NCI-H524 treated with DMSO at 0.1 percent for 48 hours (cell line): Measurements from ENCODE around the gene RAMACL.
A peak's percentile ranks its signal among the peaks of the same experiment; 100 is the strongest.
"Not testable (repeated sequence)": the region's sequence is repeated elsewhere in the genome, so short reads cannot be mapped to it uniquely, and the experiment has no call there.

ENCODE experiments used
- DNase-seq: peaks from one replicate; lab custom pipeline; 2025; lab: John Stamatoyannopoulos, UW

Gene RAMACL

DNA sequence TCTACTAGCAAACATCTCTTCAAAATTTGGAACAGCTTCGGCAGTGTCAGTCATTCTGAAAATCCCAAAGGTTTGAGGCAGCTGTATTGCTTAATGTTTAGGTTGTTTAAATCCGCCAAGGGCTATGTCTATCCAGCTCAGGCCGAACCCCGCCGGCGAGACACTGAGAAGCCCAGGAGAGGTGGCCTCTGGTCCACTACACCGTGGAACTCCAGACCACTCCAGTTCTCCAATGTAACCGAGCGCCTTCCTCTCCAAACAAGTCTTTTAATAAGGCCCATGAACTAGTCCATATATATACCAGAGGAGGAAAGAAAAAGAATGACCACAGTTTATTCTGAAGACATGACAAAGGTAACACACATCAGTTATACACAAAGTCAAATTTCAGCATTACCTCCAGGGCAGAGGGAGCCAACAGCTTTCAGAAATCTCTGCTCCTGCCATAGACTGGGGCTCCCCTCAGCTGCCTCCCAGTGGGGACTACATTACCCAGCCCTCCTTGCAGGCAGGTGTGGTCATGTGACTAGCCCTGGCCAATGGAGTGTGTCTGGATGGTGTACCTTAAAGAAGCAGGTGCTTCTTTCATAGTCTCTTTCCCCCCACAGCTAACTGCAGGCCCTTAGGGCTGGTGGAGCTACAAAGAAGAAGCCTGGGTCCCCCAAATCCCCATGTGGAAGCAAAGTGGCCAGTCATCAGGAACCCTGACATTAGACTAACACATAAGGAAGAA lies at the start of gene RAMACL:
TSS of gene RAMACL (minus strand) at position 255 of the 733 bp plus-strand sequence. CDS start at position 54, 201 bp downstream.
- DNase-seq, result no peak

DNA sequence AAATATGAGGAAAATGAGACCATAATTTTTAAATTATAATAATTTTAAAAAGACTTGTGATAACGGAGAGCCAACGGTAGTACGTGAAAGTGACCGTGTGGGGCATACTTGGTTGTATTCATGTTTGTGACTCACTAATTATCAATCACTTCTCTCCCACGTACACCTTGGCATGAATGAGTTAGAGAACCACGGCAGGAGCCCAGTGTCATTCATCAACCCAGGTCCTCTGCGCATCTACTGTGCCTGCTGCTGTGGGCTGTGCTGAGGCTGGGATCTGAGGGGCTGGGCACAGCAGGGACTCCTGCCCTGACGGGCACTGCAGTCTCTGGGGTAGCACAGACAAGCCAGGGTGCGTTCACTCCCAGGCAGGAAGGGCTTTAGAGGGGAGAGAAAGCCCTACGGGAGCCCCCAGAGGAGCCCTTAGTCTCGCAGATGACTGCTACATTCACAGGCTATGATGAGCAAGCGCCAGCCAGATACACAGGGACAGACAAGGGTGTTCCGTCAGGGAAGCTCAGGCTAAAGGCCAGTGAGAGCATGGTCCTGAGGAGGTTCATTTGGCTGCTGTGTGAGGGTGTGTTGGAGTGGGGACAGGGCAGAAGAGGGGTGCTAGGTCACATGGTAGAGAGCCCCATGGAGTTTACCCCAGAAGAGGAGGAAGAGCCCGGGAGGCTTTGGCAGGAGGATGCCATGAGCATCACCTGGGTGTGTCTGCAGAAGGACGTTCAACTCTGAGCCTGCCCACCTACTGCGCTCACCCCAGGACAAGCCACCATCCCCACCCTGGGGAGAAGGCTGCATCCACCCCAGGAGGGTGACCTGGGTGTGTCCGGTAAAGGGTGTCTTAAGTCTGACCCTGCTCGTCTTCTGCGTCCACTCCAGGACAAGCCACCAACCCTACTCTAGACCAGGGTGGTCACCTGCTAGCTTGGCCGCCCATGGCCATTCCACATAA lies 48.8 kb upstream of the RAMACL start:
- no peak for DNase-seq

DNA sequence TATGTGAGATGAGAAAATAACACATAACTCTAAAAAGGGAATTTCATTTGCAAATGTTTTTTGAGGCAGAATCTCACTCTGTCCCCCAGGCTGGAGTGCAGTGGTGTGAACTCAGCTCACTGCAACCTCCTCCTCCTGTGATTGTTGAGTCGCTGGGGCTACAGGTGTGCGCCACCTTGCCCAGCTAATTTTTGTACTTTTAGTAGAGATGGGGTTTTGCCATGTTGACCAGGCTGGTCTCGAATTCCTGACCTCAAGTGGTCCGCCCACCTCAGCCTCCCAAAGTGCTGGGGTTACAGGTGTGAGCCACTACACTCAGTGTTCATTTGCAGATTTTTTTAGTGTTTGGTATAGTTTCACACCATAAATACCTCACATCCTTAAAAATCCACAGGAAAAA lies 48.1 kb upstream of the RAMACL start:
- DNase-seq, result not testable (repeated sequence)

DNA sequence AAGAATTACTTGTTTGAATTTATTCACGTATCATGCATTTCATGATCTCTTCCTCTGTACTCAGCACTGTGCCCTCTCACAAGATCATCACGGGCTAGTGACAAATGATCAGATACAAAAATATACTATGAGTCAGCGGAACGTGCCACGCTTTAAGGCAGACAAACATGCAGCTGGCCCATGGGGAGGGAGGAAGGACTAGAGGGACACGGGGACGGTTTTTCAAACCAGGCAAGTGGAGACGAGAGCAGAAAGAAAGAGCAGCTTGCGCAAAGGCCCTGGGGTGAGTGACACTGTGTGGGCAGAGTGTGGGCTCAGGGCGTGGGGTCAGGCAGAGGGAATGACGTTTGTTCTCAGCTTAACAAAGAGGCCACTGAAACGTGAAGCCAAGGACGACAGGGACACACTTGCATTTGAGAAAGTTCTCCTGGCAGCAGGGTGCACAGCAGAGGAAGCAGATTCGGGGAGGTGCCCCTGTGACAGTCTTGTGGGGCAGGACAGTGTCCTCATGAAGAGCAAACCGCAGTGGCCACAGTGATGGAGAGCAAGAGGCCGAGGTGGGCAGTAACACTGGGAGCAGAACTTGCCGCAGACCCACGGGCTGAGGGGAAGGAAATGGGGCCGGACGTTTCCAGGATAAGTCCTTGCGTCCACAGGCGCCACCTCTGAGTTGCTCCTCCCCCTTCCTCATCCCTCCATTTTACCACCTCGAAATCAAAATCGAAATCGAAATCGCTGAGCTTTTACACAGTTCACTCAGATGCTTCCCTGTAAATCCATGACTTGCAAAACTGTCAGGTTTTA lies 47.5 kb upstream of the RAMACL start:
- no peak for DNase-seq

DNA sequence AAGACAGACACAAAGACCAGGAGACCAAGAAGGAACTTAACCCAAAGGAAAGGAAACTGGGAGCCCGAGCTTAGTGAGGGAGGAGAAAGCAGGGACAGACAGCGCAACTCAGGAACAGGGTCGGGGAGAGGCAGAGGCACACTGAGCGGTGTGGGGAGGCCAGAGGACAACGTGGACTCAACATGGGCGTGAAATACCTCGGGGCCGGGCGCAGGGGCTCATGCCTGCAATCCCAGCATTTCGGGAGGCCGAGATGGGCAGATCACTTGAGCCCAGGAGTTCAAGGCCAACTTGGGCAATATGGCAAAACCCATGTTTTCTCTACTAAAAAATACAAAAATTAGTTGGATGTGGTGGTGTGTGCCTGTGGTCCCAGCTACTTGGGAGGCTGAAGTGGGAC lies 46.3 kb upstream of the RAMACL start:
- no peak for DNase-seq

DNA sequence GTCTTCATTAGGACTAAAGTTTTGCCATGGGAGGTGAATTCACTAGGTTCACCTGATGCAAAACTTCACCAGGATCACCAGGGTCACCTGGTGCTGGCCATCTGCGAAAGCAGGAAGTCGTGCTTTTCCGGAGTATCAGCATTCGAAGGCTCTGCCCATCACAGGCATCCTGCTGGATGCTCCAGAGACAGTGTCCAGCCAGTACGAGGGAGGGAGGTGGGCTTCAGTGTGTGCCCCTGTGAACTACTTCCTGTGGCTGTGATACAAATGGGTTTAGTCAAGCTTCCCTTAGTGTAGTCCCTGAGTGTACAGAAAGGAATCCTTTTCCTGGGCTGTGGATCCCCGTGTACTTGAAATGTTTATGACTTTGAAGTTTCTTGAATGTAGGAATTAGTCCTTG lies 44.0 kb upstream of the RAMACL start:
- no peak for DNase-seq

DNA sequence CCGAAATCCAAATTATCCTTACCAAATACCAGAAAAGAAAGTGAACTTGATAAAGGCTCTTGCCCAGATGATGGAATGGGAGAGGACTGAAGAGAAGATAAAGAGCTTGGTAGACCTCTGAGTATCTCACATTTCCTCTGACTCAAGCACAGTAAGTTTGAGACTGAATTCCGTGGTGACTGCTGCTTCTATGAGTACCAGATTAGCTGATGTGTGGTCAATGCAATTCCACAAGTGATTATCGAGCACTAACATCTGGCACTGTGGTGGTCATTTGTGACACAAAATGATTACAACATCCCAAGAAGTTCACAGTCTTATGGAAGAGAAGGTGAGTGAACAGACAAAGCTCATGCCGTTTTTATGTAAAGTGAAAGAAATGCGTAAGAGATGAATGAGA lies 43.1 kb upstream of the RAMACL start:
- DNase-seq, result no peak

DNA sequence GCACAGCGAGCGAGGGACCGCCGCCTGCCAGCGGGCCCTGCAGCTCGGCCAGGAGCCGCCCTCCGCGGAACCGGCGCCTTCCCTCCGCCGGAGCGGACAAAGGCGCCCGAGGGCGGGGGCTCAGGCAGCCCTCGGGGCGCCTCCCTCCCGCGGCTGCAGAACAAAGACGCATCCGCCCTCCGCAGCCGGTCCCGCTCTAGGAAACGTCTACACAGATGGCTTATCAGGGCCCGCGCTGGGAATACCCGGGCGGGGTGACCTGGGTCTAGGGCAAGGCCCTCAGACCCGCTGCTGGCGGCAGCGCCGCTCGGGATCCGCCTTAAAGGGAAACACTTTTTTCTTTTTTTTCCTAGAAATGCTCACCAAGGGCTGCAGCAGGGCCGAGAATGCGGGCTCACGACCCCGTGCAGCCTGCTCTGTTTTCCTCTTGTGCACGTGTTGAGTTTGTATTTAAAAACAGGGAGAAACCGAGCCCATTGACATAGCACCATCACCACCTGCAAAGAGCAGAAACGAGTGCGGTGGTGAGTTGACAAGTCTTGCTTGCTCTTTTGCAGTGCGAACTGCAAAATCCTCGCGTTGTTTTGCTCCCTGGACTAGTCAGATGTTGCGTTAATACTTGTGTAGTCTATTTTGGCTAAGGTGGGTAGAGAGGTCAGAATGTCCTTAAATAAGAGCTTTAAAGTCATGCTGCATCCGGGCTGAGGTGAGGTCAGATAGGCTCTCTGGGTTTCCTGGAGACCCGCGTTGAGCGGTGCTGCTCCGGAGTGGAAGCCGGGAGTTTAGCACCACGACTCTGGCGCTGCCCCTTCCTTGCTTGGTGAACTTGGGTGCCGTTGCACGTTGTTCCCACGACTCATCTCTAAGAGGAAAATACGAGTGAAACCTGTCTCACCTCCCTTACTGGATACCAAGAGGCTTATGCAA lies 41.7 kb upstream of the RAMACL start:
- no peak for DNase-seq

DNA sequence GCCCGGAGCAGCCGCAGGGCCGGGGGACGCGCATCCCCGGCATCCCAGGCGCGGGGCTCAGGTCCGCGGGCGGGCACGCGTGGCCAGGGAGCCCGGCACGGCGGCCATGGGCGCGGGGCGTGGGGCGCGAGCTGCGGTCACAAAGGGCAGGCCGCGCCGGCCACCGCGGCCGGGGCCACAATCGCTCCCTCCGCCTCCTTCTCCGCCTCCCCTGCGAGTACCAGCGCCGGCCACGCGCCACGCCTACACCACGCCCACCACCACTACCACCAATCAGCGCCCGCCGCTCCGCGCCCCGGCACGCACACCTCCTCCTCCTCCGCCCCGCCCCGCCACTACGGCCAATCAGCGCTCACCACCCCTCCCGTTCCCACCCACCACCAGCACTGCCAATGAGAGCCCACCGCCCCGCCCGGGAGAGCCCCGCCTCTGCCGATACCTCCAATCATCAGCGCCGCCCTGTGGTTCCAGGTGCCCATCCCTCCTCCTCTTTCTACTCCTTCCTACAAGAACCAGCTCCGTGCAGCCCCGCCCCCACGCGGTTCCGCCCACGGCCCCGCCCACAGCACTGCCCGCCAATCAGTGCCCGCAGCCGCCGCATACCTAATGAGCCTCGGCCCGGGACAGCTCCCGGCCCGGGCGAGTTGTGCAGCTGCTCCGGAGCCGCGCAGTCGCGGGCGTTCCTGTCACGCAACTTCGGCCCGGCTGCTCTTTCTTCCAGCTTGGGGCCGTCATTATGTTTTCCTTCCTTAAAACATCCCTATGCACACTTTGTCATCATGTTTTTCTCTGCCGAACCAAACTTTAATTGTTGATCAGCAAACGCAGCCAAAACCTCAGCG lies 40.8 kb upstream of the RAMACL start, which contains the start of gene RPS6KA2:
TSS of gene RPS6KA2 (minus strand) at position 219 of the 842 bp plus-strand sequence. CDS start 232 bp downstream, outside the sequence.
- DNase-seq, result peak; percentile 99

DNA sequence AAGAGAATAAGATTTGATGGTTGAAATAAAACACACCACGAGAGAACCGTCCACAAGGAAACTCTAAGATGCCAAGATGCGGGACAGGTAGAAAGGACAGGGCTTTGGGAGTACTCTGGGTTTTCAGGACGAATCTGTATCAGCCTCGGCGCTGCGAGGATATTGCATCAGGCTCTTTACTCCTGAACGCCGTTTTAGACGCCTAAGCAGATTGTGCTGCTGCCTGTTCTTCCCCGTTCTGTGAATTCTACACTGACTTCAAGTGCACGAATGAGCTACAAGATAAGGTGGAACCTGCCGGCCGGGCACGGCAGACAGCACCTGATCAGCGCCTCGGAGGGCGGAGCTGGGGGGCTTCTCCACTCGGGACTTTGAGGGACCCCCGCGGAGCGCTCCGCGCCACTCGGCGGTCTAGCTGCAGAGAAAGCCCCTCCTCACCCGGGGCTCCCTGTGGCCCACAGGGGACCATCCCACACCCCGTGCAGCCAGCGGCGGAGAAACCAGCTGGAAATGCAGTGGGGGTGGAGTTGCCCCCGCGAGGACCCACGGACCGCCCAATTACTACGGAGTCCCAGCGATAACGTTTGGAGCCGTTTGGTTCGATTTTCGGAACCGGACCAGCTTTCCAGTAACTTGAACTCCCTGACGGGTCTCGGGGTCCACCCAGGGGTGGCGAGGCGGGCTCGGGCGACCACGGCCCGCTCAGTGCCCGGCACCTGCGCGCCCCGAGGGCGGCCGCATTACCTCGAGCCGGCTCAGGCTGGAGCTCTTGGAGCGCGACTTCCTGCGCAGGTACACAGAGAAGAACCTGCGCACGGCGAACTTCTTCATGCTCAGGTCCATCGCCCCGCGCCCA lies 39.9 kb upstream of the RAMACL start:
- DNase-seq, result peak; percentile 8

DNA sequence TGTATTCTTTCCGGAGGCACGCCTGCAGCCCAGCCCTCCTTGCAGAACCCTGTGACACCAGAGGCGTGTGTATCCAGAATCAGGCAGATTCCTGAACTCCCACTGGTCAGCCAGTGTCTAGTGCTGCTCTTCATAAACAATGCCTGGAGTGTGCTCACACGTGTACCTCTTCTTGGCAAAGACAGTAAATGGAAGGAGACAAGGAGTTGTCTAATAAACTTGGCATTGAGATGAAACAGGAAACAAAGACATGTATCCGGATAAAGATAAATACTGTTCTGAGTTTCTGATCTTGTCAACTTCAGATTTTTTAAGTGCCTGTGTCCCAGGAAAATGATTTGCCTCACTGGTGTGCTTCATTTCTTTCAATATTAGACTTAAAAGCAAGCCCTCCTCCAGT lies 38.9 kb upstream of the RAMACL start:
- DNase-seq, result no peak

DNA sequence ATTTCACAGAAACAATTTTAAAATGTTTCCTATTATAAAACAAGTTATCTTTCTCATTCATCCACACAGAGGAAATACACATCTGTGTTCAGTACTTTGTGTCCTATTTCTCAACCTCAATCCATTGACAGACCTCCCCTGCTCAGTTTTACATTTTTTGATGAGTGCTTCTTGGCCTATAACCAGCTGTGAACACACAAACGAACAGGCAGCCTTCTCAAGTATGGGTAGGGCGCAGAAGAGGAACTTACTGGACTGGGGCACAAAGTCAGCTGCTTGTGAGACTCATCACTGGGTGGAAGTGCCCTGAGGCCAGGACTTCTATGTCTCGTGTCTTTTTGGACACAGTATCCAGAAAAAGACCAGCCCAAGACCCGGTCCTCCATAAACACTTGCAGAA lies 37.8 kb upstream of the RAMACL start:
- no peak for DNase-seq

DNA sequence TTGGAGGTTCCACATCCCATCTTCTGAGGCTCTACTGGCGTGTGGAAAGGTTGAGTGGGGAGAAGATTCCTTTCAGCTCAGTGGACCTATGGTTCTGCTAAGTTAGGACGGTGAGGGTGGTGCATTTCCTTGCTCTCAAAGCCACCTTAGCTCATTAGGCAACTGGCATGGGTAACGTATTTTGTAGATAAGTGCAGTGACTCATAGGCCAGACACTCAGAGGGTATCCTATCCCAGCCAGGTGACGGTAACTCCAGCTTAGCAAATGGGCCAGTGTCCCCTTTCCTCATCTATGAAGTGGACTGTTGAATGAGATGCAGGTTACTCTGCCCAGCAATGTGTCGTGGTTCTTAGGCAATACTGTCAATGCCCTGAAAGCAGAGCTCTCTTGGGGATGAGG lies 36.8 kb upstream of the RAMACL start:
- no peak for DNase-seq

DNA sequence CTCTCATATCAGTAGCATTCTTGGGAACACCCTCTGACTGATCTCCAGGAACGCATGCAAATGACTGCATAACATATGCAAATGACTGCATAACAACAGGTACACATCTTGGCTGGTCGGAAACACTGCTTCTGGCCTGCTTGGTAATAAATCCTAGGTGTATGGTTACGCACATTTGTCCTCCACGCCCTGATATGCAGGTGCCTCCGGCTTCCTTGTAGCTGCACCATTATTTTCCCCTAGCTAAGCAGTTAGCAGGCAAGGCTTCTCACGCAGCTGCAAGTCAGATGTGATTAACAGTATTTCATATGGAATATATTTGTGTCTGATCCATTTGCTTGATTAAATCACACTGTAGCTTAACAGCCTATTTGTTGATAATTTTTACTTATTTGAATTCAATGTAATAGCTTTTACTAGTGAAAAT lies 34.6 kb upstream of the RAMACL start:
- no peak for DNase-seq

DNA sequence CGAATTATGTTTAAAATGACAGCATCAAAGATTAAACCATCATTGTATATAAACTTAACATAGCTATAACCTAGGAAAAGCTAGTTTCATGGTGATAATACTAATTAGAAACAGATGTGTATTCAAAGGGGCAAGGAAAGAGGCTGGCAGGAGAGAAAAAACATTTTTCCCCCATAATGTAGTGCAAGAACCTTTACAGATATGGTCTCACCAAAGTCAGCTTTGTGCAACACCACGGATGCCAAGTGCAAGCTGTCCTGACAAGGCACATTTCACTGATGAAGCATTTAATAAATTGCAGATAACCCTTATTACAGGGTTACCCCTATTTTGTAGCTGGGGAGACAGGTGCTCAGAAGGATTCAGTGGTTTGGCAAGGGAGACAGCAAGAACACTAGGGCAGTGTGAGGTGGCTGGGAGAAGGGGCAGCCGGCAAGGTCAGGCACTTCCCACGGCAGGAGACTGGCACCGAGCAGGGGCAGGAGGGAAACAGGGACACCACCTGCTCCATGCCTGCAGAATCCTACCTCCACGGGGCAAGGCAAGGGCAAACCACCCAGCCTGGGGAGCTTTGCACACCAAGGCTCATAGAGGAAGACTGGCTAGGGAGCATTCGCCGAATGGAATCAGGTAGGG lies 34.1 kb upstream of the RAMACL start:
- DNase-seq, result no peak

DNA sequence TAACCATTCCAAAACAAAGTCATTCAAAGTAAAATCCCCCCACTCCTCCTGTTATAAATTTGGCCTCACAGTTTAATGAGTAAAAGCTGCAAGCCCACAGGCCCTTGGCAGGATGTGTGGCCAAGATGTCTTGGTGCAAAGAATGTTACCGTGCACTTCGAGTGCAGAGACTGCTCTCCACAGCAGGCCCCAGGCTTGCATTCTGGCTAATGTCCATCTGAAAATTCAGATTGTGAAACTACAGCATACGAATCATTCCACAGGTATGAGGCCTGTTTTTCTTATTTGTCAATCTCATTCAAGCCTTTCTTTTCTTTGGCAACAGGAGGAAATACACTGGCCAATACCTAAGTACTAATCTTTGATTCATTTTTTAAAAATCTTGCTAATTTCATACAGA lies 33.4 kb upstream of the RAMACL start:
- no peak for DNase-seq

DNA sequence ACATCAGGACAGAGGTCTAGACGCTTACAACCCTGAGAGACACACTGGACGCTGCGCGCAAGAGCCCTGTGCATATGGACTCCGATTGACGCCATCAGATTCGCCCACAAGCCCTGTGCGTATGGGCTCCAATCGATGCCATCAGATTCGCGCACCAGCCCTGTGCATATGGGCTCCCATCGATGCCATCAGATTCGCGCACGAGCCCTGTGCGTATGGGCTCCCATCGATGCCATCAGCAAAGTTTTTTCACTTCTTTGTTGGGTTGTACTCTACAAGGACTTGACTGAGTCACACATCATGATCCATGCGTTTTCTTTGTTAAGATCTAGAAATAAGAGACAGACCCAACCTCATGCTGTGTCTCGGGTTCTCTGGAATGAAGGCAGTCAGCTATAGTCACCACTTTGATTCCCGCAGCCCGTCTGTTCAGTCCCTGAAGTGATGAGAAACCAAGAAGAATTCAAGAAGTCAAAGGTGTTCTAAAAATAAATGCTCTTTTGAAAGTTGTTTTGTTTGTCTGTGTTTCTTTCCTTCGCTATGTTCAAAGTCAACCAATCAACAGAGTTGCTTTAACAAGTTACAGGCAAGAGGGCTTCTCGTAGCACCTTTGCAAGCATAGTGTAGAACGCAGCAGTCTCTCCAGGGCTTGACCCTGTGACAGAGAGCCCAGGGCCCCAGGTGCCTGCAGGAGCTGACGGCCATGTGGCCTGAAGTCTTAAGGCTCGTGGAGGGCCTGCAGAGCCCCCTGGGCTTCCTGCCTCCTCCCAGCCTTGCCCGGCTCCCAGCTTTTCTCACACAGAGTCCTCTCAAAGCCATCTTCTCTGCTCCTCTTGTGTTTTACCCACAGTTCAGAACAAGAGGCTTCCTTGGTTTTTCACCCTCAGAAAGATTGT lies 32.6 kb upstream of the RAMACL start:
- no peak for DNase-seq

DNA sequence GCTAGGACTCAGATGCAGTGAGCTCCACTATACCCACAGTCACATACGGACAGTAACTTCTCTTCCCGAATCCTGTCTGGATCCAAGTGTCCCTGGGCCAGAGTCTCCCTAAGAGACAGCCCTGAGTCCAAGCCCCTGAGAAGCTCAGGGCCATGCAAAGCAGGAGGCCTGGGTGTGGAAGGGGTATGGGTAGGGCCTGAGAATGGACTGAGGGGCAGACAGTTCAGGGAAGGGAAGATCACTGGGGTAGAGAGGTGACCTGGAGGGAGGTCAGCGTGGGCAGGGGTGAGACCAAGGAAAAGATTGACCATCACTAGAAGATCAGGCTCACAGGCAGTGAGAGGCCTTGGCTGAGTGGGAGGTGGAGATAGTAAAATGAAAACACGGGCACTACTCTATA lies 31.8 kb upstream of the RAMACL start:
- no peak for DNase-seq
